Fibroblast of pulmonary artery (primary cell): ENCODE data around the gene UBE2E1.
A peak's percentile ranks its signal among the peaks of the same experiment; 100 is the strongest.
"Not testable (repeated sequence)": the region's sequence is repeated elsewhere in the genome, so short reads cannot be mapped to it uniquely, and the experiment has no call there.

Experiments
- DNase-seq: peaks from one replicate; pipeline ENCODE4 v3.0.0-alpha.2; 2010; ENCODE audit warnings: low read depth
- H3K4me3 ChIP-seq: replicated peaks from 2 replicates; pipeline ENCODE4 v1.5.1; 2011; ENCODE audit warnings: low read depth, mild to moderate bottlenecking, control low read depth, low read length, moderate library complexity
- CTCF ChIP-seq: IDR thresholded peaks from 2 replicates; pipeline ENCODE4 v1.5.1; 2011; ENCODE audit warnings: mild to moderate bottlenecking, control low read depth, low read length, inconsistent platforms; ENCODE audit errors: missing control alignments

UBE2E1 gene

GRCh38 chr3:23867400-23867799, 61.6 kb downstream of the UBE2E1 start:
- H3K4me3 ChIP-seq, result no peak overlapping the region
- TF ChIP-seq CTCF, result no peak
- no peak for DNase-seq

GRCh38 chr3:23867838-23868237, 62.1 kb downstream of the UBE2E1 start:
- H3K4me3 ChIP-seq, result no peak overlapping the region
- no peak for TF ChIP-seq CTCF
- DNase-seq, result no peak

GRCh38 chr3:23869977-23870662, 64.4 kb downstream of the UBE2E1 start:
- H3K4me3 ChIP-seq, result no peak overlapping the region
- no peak for DNase-seq
- TF ChIP-seq CTCF, result no peak

- not testable (repeated sequence) for H3K4me3 ChIP-seq, DNase-seq
These were observed 64.9 kb downstream of the UBE2E1 start for GRCh38 chr3:23870663-23871043.

GRCh38 chr3:23871361-23871760, 65.6 kb downstream of the UBE2E1 start:
- DNase-seq, H3K4me3 ChIP-seq: not testable (repeated sequence)

GRCh38 chr3:23872330-23872729, 66.6 kb downstream of the UBE2E1 start:
- no peak for DNase-seq
- TF ChIP-seq CTCF, result no peak
- H3K4me3 ChIP-seq, result no peak overlapping the region

GRCh38 chr3:23873941-23874340, 68.2 kb downstream of the UBE2E1 start:
- no peak for TF ChIP-seq CTCF
- no peak overlapping the region for H3K4me3 ChIP-seq
- DNase-seq, result peak; percentile 47

- no peak for TF ChIP-seq CTCF
- H3K4me3 ChIP-seq, result no peak overlapping the region
- peak; percentile 52 for DNase-seq
These were observed 68.8 kb downstream of the UBE2E1 start for GRCh38 chr3:23874359-23875112.
